GM19328 (cell line): ENCODE measurements around the gene ACP4.
"Not testable (repeated sequence)": the region's sequence is repeated elsewhere in the genome, so short reads cannot be mapped to it uniquely, and the experiment has no call there.

Experiments used
- ATAC-seq: cut with Tn5 transposase; IDR thresholded peaks from one replicate; pipeline ENCODE4 v1.9.1; 2021; ENCODE audit warnings: mild to moderate bottlenecking, moderate library complexity; ENCODE audit not compliant: unreplicated experiment

Gene ACP4

GRCh38 chr19:50776131-50776530 lies 14.1 kb upstream of the ACP4 start:
- ATAC-seq: no peak

GRCh38 chr19:50777261-50777660 lies 13.0 kb upstream of the ACP4 start:
- ATAC-seq: no peak

GRCh38 chr19:50777830-50778303 lies 12.3 kb upstream of the ACP4 start:
- ATAC-seq: no peak

- no peak for ATAC-seq
These were observed 11.2 kb upstream of the ACP4 start for GRCh38 chr19:50778906-50779430.

GRCh38 chr19:50779504-50780457 lies 10.4 kb upstream of the ACP4 start:
- ATAC-seq: no peak

GRCh38 chr19:50780753-50781435 lies 9.3 kb upstream of the ACP4 start:
- no peak for ATAC-seq

- not testable (repeated sequence) for ATAC-seq
These were observed 6.4 kb upstream of the ACP4 start for GRCh38 chr19:50783848-50784152.

GRCh38 chr19:50784710-50785109 lies 5.5 kb upstream of the ACP4 start:
- no peak for ATAC-seq

- ATAC-seq: no peak
These were observed 4.9 kb upstream of the ACP4 start for GRCh38 chr19:50785329-50785728.

- no peak for ATAC-seq
These were observed 780 bp downstream of the ACP4 start for GRCh38 chr19:50790922-50791467.

GRCh38 chr19:50791594-50792271 lies 1.5 kb downstream of the ACP4 start:
- no peak for ATAC-seq

GRCh38 chr19:50792272-50793250 lies 2.3 kb downstream of the ACP4 start:
- ATAC-seq: no peak

GRCh38 chr19:50793558-50794065 lies 3.4 kb downstream of the ACP4 start:
- no peak for ATAC-seq

- no peak for ATAC-seq
These were observed 4.1 kb downstream of the ACP4 start for GRCh38 chr19:50794074-50794875.

GRCh38 chr19:50794876-50795663 lies 4.9 kb downstream of the ACP4 start:
- no peak for ATAC-seq

GRCh38 chr19:50795664-50796073 lies 5.5 kb downstream of the ACP4 start:
- ATAC-seq: no peak

GRCh38 chr19:50796128-50796633 lies 6.0 kb downstream of the ACP4 start:
- no peak for ATAC-seq
